HG03135 (cell line): ENCODE measurements around the gene TLR6.
"Not testable (repeated sequence)": the region's sequence is repeated elsewhere in the genome, so short reads cannot be mapped to it uniquely, and the experiment has no call there.

Experiments
- ATAC-seq: cut with Tn5 transposase; IDR thresholded peaks from one replicate; pipeline ENCODE4 v1.9.1; 2021; ENCODE audit warnings: mild to moderate bottlenecking, moderate library complexity; ENCODE audit not compliant: unreplicated experiment

The TLR6 gene

DNA sequence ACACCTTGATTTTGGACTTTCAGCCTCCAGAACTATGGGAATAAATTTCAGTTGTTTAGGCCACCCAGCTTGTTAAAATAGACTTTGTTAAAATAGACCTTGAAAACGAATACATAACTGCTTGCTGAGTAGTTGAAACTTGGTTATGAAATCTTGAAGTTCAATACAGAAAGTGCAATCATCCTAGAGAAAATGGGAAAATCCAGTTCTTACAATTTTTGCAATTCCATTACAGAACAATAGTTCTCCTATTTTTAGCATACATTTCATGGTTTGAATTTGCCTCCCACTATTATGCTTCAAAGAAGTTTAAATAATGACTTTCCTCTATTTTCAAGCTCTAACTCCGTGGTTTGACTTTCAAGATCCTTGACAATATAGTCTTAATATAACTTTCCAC lies 62.6 kb downstream of the TLR6 start:
- ATAC-seq: no peak

DNA sequence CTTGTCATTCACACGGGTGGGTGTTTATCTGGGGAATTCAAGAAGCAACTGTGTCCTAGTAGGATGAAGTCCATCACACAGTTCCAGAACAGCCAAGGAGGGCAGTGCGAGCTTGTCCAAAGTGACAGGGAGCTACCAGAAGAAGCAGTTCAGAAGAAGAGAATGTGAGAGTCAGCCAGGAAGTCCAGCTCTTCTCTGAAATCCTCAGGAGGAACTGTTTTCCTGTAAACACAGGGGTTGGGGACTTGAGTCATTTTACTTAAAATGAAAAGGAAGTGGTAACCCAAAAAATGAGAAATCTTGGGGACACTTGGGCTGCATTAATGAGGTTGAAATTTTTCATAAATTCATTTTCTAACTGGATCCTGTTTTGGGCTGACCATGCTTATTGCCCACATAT lies 65.6 kb downstream of the TLR6 start:
- no peak for ATAC-seq

DNA sequence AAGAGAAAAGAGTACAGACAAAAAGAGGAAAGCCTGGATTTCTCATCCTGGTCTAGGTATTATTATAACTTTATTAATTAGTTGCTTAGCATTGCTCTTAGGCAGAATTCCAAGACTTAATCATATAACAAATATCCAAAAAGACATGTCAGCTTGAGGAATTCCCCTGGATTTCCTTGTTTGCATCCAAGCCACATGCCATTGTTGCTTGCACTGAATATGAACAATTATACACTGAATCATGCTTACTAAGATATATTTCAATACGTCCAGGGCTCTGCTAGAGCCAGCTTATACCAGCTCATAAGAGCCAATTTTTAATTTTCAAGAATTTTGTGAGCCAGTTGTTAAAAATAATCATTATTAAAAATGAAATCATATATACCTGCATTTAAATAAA lies 68.3 kb downstream of the TLR6 start:
- no peak for ATAC-seq

DNA sequence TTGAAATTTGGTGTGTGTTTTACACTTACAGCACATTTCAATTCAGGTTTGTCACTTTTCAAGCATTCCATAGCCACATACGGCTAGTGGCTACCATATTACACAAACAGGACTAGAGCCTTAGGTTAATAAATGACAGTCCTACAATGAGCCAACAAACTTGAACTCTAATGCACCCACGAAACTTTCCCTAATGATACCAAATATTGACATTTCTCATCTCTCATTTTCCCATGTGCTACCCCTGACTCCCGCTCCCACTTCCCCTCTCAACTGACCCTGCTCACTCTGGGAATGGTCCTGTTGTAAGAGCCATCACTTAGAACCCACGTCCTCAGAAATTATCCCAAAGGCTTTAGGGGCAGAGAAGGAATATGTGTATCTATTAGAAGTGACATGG lies 68.9 kb downstream of the TLR6 start:
- no peak for ATAC-seq

DNA sequence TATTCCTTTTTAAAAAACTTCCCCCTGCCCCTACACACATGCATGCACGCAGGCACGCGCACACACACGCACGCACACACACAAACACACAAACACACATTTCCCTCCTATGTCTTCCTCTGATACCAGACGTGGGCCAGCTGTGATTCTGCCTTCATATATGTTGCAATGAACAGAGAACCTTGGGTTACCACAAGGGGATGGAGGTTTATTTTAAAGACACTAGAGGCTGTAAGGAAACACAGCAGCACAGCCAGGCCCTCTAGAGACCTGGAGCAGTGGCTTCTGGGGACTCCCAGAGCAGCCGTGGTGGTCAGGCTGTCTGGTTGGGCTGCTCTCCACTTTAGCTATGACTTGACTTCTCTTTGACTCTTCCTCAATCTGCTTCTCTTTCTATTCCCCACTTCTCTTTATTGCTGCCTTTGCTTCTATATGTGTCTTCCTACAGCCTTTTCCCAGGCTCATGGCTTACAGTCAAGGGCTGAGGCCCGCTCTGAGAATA lies 70.7 kb downstream of the TLR6 start:
- ATAC-seq: peak; percentile 61

DNA sequence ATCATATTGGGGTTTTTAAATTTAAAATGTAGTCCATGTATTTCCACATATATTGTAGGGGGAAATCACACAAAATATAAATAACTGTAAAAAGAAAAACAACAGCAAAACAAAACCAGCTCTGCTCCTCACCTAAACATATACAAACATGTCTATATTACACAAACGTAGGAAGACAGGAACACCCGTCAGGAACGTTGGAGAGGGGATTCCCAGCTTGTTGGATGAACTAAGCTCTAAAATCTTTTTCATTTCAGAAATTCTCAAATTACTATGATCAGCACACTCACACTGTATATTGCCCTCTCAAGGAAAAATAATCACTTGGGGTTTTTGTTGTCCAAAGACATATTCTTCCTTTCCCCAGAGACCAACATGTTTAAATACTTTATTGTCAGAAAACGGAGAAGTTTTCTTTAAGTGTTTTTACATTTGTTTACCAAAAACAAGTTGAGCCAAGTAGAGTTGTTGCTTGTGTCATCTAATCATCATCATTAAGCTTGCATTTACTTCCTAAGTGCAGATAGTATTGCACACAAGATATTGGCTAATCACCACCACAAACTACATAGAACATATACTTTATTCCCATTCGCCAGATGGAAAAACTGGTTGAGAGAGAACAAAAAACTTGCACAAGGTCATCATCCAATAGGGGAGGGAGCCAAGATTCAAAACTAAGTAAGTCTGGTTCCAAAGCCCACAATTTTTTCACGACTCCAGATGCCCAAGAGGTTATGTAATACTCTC lies 71.4 kb downstream of the TLR6 start:
- no peak for ATAC-seq

DNA sequence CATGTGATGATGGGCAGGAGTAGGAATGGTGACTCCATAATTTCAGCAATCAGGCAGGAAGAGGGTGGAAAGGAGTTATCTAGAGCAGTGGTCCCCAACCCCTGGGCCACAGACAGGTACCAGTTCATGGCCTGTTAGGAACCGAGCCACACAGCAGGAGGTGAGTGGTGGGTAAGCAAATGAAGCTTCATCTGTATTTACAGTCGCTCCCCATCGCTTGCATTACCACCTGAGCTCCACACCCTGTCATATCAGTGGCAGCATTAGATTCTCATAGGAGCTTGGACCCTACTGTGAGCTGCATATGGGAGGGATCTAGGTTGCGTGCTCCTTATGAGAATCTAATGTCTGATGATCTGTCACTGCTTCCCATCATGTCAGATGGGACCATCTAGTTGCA lies 72.5 kb downstream of the TLR6 start:
- no peak for ATAC-seq

DNA sequence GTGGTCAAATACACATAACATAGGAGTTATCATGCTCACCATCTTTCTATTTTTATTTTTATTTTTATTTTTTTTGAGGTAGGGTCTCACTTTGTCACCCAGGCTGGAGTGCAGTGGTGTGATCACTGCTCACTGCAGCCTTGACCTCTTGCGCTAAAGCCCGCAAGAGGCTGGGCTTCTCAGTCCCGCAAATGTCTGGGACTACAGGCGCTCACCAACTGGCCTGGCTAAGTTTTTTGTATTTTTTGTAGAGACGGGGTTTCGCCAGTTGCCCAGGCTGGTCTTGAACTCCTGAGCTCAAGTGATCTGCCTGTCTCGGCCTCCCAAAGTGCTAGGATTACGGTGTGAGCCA lies 73.5 kb downstream of the TLR6 start:
- ATAC-seq: no peak

DNA sequence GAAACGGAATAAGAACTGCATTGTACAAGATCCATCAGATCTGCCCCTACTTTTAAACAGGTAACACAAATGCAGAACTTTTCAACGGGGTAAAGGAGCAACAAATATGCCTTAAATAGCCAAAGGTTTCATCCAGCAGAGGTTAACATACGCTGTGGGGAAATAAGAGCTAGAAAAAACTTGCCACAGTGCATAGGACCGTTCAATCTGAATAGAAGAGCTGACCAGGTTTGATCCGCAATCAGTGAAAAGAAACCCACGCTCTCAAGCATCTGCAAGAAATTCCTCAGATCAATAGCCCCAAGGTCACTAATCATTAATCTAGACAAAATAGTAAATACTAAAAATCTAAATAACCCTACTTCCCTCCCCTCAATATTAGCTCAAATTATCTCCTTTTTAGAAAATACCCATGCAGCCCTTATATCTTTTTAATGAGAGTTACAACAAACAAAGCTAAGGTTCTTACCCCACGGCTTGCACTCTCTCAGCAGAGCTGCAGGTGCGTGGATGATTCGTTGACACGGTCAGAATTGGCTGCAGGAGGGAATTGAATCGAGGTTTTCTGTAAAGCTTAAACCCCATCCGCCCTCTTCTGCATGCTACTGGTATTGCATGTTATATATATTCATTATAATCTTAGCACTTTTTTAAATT lies 74.0 kb downstream of the TLR6 start, which contains the start of gene TLR10:
TSS of gene TLR10 (minus strand) at position 539 of the 657 bp plus-strand sequence. CDS start 7,400 bp downstream, outside the sequence.
- peak; percentile 61 for ATAC-seq

DNA sequence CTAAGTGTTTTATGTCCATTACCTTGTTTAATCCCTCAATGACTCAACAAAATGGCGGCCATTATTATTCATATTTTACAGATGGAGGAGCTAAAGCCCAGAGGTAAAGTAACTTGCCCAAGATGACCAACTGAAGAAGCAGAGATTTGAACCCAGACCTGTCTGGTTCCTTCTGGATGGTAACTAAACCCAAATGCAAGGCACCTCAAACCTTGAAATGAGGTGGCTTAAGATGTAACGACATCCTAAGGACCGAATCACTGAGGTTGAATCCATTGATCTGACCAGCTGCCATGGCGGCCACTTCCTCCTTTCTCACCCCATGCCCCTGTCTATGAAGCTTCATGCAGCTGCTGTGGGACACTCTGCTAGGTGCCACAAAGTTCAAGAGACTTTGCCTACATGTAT lies 74.8 kb downstream of the TLR6 start:
- no peak for ATAC-seq

DNA sequence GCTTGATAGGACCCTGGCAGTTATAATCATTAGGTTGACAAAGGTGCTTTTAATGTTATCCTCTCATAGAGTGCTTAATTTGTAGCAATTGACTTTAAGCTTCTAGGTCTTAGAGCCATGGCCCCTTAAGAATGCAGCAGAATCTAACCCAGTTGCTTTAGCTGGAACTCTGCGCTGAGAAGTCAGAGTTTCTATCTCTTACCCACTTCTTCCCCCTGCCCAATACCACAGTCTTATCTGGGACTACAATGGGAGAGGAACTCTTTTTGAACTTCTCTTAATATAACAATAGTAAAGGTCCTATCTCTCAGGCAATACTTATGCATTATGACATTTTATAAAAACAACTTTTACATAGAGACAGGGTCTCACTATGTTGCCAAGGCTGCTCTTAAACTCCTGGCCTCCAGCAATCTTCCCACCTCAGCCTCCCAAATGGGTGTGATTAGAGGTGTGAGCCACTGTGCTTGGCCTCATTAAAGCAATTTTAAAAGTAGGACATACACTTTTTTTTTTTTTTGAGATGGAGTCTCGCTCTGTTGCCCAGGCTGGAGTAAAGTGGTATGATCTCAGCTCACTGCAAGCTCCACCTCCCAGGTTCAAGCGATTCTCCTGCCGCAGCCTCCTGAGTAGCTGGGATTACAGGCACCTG lies 75.7 kb downstream of the TLR6 start:
- no peak for ATAC-seq

DNA sequence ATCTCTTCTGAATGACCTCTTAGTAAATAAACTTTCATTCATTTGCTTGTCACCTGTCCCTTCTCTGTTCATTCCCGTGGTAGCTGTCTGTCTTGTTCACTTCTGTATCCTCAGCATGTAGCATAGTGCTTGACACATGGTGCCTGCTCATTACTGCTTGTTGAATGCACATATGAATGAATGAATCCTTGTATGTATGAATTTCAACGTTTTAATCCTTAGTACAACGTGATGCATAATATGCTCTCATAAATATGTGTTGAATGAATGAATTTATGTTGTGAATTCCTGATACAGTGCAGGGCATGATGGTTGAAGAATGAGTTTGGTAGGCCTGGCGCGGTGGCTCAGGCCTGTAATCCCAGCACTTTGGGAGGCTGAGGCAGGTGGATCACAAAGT lies 76.8 kb downstream of the TLR6 start:
- ATAC-seq: no peak

DNA sequence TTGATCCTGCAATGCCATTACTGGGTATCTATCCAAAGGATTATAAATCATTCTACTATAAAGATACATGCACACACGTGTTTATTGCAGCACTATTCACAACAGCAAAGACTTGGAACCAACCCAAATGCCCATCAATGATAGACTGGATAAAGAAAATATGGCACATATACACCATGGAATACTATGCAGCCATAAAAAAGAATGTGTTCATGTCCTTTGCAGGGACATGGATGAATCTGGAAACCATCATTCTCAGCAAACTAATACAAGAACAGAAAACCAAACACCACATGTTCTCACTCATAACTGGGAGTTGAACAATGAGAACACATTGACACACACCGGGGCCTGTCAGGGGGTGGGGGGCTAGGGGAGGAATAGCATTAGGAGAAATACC lies 78.7 kb downstream of the TLR6 start:
- not testable (repeated sequence) for ATAC-seq

DNA sequence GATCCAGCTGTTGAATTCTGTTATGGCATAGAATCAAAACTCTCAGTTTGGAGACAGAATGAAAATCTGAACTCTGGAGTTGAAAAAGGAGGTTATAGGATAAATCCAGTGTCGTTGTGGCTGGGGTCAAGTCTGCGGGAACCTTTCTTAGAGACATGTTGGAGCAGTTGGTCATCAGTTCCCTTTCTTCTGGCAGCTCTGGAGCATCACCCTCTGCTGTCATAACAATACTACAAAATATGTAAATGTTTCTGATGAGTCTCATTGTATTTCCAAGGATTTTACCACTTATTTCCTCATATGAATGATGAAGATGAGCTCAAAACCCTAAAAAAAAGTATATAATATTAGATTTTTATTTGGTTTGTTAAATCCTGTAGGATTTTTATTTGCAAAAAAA lies 81.3 kb downstream of the TLR6 start:
- no peak for ATAC-seq

DNA sequence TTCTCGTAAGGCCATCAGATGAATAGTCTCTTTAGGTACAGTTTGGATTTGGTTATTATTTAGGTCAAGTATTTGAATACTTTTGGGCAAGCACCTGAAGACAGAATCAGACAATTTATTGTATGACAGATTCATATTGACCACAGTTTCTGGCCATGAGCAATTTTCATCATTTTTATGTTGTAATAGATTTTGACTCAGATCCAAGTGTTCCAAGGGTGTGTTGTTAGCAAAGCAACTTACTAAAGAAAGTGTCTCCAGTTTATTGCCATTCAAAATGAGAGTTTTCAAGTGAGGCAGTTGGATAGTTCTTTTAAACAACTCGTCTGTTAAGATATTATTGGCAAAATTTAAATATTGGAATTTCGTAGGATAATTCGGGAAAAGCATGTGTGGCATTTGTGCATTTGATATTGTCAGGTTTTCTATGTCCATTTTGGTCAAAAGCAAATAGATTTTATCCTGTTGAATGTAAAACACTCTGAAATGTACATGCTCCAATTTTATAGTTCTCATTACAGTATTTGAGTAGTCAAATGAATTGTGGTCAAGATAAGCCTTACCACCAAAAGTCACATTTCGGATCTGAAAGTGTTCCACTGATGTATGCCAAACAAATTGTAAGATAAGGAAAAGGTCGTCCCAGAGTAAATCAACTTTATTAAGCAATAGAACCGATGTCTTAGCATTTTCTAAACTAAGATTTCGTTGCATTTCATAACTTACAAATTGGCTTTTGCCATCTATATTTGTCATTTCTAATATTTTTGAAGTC lies 82.2 kb downstream of the TLR6 start:
- ATAC-seq: no peak
